Measurements from ENCODE around the gene UPB1. TPM values are rescaled to one million over a fixed set of nuclear protein-coding genes. Genes with fewer than 3 reads are reported as not detected.
A peak's percentile ranks its signal among the peaks of the same experiment; 100 is the strongest.

Gene UPB1
- total and polyA plus RNA-seq, 10 donors, result 0.38 to 3.9 (median 1.6) TPM

- TF ChIP-seq CTCF (IDR thresholded peaks at IDR 0.05 in 8 of 11, conservative IDR thresholded peaks at IDR 0.05 in 3 of 11), result no peak
- no peak for TF ChIP-seq POLR2A (IDR thresholded peaks at IDR 0.05)
- no peak for TF ChIP-seq POLR2AphosphoS5 (IDR thresholded peaks at IDR 0.05)
- peak overlapping the region in 6 of 8 donors; percentile 6 to 64 (median 50) for H3K27ac ChIP-seq
- H3K4me3 ChIP-seq, result no peak overlapping the region
- no peaks in the 10 kb centered on the region for H3K9me3 ChIP-seq
- no peaks in the 10 kb centered on the region for H3K27me3 ChIP-seq (replicated peaks in 1 of 7)
- intact Hi-C loops (cut with DNase I; ENCODE audit: low total_unique reads), result no loop called here
- 51 to 64% (median 55%) methylated on average over 6 of the region's 6 CpGs for WGBS, 5 donors
- H3K36me3 ChIP-seq, result no peaks in the 10 kb centered on the region
- no peak for DNase-seq
- peaks cover 0 to 62% (median 31%) of the 10 kb centered on the region in 6 donors for H3K4me1 ChIP-seq
Observed at GRCh38 chr22:24463071-24463760, 31.9 kb upstream of the UPB1 start.

GRCh38 chr22:24465566-24465965, 29.6 kb upstream of the UPB1 start:
- Histone ChIP-seq H3K36me3 (no peaks in the 10 kb centered on the region), H3K4me1 (peaks cover 0 to 52% (median 21%) of the 10 kb centered on the region in 6 donors), H3K27me3 (replicated peaks in 1 of 7) (no peaks in the 10 kb centered on the region), H3K4me3 (no peak overlapping the region), H3K27ac (peak overlapping the region in 7 of 8 donors; percentile 34 to 68 (median 62)), H3K9me3 (no peaks in the 10 kb centered on the region)
- DNase-seq, result no peak
- intact Hi-C loops (cut with DNase I; ENCODE audit: low total_unique reads), result no loop called here
- WGBS, 5 donors, result 78 to 87% (median 83%) methylated on average over 5 of the region's 5 CpGs
- TF ChIP-seq CTCF (IDR thresholded peaks at IDR 0.05 in 8 of 11, conservative IDR thresholded peaks at IDR 0.05 in 3 of 11), result no peak
- no peak for TF ChIP-seq POLR2A (IDR thresholded peaks at IDR 0.05)
- no peak for TF ChIP-seq POLR2AphosphoS5 (IDR thresholded peaks at IDR 0.05)

GRCh38 chr22:24465975-24466374, 29.2 kb upstream of the UPB1 start:
- Histone ChIP-seq H3K4me3 (no peak overlapping the region), H3K4me1 (peaks cover 0 to 48% (median 17%) of the 10 kb centered on the region in 6 donors), H3K27ac (peak overlapping the region in 7 of 8 donors; percentile 34 to 68 (median 62)), H3K36me3 (no peaks in the 10 kb centered on the region), H3K9me3 (no peaks in the 10 kb centered on the region), H3K27me3 (replicated peaks in 1 of 7) (no peaks in the 10 kb centered on the region)
- no peak for DNase-seq
- intact Hi-C loops (cut with DNase I; ENCODE audit: low total_unique reads), result no loop called here
- TF ChIP-seq CTCF (IDR thresholded peaks at IDR 0.05 in 8 of 11, conservative IDR thresholded peaks at IDR 0.05 in 3 of 11) (no peak), POLR2AphosphoS5 (IDR thresholded peaks at IDR 0.05) (no peak), POLR2A (IDR thresholded peaks at IDR 0.05) (no peak)
- 96 to 99% (median 98%) methylated on average over 3 of the region's 3 CpGs for WGBS, 5 donors

GRCh38 chr22:24466716-24467328, 28.3 kb upstream of the UPB1 start:
- intact Hi-C loops (cut with DNase I; ENCODE audit: low total_unique reads), result no loop called here
- DNase-seq, result no peak
- Histone ChIP-seq H3K36me3 (no peaks in the 10 kb centered on the region), H3K4me3 (no peak overlapping the region), H3K27ac (peak overlapping the region in 7 of 8 donors; percentile 37 to 68 (median 62)), H3K27me3 (replicated peaks in 1 of 7) (no peaks in the 10 kb centered on the region), H3K9me3 (no peaks in the 10 kb centered on the region), H3K4me1 (peaks cover 0 to 50% (median 19%) of the 10 kb centered on the region in 6 donors)
- TF ChIP-seq POLR2A (IDR thresholded peaks at IDR 0.05) (no peak), POLR2AphosphoS5 (IDR thresholded peaks at IDR 0.05) (peak in 1 of 3 donors; percentile 12), CTCF (IDR thresholded peaks at IDR 0.05 in 8 of 11, conservative IDR thresholded peaks at IDR 0.05 in 3 of 11) (no peak)
- 18 to 39% (median 24%) methylated on average over 1 of the region's 1 CpG for WGBS, 5 donors

All from spleen (tissue), 11 donors.